Measurements from ENCODE around the gene SH3BP4.

SH3BP4 gene

DNA sequence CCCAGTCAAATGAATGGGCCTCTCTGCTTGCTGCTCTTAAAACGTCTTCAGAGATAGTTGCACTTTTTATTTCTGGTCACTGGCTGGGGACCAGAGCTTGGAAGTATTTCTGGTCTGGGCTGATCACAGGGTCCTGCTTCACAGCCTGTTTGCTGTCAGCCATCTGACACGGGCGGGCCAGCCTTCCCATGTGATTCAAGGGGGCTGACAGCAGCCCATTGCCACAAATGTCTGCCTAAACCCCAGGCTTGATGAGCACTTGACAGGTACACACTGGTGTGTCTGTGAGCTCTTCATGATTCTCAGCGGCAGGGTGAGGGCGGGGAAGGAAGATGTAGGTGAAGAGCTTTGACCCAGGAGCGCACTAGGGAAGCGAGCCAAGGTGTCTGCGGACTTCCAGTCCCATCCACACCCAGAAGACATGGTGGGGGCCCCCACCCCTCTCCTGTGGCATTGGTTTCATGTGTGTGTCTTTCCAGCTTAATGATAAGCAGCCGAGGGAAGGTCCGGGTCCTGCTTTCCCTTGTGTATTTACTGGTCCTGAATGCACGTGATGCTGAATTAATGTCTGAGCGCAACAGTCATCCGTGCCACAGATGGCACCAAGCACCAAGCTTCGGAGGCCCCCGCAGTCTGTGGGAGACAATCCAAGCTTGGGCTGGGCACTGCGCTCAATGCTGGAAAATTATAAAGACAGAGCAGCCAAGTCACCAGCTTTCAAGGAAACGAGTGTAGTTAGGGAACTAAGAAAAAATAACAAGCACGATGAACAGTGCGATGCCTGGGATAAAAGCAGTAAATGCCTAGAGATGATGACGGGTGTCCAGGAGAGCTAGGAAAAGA, 73.3 kb downstream of the SH3BP4 start:
- no peak for DNase-seq

DNA sequence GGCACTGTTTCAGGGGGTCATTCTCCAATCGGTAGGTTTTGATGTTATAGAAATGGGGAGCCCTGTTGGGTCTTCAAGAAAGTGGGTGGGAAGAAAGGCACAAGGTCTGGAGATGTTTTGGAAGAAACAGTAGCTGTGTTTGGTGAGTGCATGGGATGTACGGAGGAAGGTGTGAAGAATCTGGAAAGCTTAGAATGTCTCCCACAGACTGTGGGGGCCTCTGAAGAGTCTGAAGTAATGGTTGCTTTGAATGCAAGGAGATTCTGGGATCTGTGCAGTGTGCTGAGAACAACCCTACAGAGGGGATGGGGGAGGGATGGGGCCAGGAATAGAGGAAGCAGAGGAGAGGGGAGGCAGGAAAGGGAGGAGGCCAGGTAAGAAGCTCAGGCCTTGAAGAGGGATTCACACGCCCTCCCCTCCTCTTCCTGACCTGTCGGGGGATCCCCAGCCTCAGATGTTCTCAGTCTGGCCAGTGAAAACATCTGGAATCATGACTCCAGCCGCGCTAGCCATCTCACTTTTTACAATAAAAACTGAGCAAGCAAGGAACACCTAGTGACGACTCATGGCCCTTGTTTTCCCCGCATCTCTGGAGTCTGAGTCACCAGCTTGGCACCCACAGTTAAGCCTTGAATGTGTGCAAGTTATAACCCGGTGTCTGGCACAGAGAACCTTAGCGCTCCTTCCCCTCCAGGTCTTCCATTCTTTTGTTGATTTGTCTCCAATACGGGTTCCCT, 74.2 kb downstream of the SH3BP4 start:
- DNase-seq: no peak

DNA sequence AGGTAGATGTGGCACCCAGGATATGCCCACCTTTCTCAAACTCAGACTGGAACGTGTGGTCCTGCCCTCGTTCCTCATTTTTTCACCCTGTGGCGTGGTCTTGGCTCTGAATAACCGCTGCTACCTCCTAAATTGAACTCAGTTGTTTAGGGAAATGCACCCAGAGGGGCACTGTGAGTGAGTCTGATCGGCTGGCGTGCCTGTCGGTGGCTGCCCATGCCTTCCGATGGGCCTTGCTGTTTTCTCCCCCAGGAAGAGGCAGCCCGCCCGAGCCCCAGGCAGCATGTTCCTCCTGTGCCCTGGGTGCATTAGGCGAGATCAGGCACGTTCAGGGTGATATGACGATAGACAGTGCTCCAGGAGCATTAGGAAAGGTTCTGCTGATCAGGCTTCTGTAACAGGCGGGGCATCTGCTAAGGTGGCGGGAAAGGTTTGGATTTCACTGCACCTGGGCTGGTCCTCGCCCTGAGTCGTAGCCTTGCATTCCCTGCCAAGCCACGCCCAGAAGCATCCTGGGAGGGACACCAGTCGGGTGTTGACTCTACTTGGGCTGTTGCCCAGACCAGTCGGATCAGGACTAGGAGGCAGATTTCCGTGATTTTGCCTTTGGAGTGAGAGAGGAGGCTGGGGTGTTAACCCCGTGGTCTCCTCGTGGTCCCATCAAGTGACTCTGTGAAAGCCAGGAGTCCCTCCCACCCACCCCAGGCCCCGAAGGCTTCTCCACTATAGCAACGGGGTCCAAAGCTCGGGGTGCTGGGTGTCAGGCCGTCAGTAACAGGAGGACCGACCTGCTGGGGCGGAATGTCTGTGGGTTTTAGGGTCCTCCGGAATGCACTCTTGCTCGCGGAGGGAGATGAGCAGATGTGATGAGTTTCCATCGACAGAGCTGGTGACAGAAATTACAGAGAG, 75.1 kb downstream of the SH3BP4 start:
- DNase-seq: no peak

DNA sequence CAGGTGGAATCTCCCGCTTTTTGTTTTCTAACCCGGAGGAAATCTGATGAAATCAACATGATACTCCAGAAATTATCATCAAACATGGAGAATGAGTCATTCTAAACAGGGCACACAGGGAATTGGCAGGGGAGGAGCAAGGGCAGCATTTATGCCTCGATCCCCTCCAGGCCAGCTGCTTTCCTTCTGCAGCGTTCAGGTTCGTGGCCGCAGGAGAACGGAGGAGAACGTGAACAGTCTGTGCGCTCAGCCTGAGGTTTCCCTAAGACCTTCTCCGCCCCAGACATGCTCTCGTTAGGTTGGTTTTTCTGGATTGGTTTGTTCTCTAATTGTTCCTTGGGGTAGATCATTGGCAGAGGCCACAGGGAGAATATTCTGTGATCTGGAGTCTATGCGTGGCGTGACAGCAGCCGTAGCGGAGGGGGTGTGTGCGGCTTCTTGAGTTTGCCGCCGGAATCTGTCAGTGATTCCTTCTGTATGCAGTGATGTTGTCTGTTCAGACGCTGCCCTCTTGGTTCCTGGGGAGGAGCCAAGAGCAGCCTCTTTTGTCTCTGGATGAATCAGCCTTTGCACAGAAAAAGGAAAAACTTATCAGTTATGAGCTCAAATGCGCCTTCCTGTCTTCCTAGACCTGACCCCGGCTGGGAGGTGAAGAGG, 75.9 kb downstream of the SH3BP4 start:
- no peak for DNase-seq

DNA sequence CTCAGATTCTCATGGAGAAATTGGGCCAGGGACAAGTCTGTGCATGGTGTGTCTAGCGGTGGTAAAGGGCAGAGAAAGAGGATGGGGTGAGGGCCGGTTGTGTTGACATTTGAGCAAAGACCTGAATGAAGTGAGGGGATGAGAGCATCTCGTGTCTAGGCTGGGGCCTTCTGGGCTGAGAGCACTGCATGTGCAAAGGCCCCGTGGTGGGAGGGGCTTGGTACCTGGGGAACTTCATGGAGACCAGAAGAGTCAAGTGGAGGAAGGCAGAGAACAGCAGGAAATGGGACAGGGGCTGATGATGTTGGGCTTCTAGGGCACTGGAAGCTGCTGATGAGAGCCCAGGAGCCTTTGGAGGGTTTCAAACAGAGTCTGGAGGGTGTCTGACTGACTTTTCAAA, 76.8 kb downstream of the SH3BP4 start:
- DNase-seq: no peak

DNA sequence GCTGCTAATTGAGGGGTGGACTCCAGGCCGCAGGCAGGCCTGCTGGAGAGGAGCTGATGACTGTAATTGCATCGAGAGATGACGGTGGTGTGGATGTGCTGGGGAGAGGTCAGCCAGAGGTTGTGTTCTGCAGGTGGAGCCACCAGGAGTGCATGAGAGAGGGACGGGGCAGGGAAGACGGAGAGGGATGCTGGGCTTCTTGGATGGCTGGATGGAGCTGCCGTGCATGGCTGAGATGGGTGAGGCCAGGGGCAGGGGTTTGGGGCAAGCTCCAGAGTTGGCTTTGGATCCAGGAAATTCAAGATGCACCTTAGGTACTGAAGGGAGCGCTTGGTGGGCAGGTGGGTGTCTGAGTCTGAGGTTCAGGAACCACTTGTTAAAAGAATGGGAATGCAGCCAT, 77.2 kb downstream of the SH3BP4 start:
- no peak for DNase-seq

DNA sequence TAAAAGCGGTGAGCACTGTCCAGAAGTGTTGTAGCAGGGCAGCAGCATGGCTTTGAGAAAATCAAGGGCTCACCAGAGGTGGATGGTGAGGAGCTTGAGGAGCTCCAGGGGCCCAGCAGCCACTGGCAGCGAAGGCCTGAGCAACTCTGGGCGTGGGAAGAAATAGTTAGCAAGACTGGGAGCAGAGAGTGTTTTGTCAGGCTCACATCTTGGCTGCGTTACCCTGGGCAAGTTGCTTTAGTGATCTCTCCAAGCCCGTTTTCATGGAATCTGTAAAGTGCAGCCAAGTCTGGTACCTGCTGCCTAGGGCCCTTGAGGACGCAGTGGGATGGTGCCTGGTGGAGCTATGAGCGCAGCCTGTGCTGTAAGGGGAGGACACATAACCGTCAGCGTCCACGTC, 78.3 kb downstream of the SH3BP4 start:
- DNase-seq: no peak

DNA sequence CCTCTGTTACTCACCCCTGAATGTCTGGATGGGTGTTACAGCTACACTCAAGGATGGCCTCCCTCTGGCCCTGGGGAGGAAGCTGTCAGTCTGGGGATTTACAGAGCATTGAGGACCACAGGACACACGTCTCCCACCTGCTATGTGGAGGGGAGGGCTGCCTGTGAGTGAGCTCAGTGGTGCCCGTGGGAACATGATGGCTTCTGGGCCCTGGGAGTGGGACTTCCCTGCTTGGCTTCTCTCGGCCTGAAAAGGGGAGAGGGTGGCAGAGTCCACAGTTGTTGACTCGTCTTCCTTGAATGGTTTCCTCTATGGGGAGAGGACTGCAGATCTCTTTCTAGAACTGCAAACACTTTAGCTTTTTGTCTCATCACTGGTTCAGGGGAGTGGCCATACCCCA, 79.1 kb downstream of the SH3BP4 start:
- DNase-seq: no peak

DNA sequence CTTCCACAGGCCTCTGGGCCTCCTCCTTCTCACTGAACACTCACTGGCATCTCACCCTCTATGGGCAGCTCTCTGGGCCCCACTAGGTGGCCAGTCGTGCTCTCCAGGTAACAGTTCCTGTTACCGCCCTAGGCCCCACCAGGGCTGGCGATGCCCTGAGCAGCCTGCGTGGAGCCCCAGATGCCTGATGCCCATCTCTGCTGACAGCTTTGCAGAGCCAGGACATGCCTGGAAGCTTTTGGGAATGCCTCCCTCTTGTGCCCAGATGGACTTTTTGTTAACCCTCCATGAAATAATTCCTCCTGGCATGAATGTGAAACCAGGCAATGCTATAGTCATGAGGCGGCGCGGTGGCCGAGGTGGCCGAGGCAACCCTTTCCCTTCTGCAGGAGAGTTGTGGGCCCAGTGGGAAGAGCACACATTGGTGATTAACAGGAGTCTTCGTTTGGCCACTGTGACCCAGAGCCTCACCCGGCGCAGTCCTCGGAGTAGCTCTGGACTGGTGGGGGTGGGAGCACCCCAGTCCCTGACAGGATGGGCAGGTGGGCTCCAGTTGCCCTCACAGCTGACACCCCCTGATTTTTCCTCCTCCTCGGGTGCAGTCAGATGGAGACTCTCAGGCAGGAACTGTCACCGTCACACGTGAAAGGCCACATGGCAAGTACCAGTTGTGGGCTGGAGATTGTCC, 80.0 kb downstream of the SH3BP4 start:
- no peak for DNase-seq

DNA sequence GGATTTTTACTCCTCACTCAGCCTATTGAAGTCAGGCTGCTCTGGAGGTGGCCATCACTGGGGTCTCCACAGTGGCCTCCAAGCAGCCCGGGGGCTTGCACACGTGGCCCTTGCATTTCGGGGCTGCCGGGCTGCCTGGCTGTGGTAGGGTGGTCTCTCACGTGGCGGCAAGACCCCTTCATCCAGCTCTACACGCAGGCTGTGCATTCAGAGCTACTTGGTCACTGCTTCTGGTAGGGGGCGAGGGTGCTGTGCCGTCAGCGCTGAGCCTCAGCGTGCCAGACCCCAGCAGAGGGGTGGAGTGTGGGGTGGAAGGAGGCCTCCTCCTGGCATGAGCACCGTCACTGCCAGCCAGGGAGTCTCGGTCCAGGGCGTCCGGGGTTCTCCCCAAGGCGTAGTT, 80.6 kb downstream of the SH3BP4 start:
- no peak for DNase-seq

DNA sequence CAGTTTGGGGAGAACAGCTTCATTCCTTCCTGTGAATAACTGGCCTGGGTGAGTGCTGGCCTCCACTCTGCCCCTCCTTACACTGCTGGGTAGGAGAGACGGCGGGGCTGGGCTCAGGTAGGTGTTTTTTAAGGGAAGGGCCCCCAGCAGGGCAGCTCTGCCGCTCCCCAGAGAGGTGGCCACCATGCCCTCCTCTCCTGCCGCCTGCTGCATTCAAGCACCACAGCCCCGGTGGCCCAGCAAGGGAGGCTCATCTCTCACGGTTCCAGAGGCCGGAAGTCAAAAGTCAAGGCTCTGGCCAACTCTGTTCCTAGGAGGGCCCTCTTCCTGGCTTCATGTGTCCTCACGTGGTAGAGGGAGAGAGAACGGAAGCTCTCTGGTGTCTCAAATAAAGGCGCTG, 81.1 kb downstream of the SH3BP4 start:
- DNase-seq: no peak

DNA sequence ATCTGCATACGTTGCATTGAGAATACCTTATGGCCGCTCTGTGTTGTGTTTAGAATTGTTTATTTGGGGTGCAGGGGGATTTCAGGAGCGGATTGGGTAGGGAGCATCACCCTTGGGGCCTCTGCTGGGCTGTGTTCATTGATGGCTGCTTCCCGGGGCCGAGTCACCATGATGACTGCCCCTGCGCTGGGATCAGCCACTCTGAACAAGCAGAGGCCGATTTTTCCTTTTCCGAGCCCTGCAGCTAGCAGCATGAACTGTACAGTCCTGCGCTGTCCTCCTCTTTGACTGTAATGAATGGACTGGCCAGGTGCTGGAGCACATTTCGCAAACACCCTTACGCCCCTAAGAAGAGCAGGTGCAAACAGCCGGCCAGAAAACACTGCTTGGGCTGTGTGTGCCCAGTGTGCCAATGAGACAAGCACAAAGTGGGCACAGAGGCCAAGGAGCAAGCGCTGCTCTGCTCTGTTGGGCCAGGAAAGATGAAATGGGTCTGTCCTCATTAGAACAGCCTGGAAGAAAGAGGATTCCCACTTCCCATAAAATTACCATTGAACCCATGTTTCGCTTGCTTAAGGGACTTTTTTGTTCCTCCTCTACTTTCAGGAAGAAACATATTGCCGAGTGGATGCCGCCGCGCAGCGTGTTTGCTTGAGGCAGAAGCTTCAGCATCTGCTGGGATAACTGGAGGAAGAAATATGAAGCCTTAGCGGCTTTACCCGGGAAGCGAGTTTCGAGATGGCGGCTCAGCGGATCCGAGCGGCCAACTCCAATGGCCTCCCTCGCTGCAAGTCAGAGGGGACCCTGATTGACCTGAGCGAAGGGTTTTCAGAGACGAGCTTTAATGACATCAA, 82.7 kb downstream of the SH3BP4 start:
- no peak for DNase-seq

DNA sequence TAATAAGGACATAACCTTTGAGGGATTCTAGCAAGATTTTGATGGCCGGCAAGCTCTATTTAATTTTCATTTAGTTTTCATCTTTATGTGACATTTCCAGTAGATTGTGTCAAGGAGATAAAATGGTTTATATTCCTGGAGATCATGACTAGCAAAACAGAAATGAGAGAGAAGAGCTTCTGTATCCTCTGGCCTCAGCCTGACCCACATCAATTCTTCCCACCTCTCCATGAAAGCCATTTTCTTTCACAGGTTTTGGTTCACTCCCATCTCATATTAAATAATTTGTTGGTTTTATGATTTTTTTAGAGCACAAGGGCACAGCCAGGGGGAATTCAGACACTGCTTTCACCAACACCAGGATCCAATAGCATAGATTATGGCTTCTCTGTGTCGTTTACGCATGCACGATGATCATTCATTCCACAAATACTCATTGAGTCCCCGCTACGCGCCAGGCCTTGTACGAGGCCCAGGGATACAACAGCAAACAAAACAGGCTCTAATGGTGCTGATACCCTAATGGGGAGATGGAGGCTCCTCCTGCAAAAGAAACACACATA, 85.9 kb downstream of the SH3BP4 start:
- DNase-seq: no peak

DNA sequence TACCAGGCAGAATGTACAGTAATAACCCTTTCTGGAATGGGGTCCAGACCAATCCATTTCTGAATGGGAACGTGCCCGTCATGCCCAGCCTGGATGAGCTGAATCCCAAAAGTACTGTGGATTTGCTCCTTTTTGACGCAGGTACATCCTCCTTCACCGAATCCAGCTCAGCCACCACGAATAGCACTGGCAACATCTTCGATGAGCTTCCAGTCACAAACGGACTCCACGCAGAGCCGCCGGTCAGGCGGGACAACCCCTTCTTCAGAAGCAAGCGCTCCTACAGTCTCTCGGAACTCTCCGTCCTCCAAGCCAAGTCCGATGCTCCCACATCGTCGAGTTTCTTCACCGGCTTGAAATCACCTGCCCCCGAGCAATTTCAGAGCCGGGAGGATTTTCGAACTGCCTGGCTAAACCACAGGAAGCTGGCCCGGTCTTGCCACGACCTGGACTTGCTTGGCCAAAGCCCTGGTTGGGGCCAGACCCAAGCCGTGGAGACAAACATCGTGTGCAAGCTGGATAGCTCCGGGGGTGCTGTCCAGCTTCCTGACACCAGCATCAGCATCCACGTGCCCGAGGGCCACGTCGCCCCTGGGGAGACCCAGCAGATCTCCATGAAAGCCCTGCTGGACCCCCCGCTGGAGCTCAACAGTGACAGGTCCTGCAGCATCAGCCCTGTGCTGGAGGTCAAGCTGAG, 89.6 kb downstream of the SH3BP4 start:
- DNase-seq: no peak

DNA sequence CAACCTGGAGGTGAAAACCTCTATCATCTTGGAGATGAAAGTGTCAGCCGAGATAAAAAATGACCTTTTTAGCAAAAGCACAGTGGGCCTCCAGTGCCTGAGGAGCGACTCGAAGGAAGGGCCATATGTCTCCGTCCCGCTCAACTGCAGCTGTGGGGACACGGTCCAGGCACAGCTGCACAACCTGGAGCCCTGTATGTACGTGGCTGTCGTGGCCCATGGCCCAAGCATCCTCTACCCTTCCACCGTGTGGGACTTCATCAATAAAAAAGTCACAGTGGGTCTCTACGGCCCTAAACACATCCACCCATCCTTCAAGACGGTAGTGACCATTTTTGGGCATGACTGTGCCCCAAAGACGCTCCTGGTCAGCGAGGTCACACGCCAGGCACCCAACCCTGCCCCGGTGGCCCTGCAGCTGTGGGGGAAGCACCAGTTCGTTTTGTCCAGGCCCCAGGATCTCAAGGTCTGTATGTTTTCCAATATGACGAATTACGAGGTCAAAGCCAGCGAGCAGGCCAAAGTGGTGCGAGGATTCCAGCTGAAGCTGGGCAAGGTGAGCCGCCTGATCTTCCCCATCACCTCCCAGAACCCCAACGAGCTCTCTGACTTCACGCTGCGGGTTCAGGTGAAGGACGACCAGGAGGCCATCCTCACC, 90.2 kb downstream of the SH3BP4 start:
- DNase-seq: no peak

DNA sequence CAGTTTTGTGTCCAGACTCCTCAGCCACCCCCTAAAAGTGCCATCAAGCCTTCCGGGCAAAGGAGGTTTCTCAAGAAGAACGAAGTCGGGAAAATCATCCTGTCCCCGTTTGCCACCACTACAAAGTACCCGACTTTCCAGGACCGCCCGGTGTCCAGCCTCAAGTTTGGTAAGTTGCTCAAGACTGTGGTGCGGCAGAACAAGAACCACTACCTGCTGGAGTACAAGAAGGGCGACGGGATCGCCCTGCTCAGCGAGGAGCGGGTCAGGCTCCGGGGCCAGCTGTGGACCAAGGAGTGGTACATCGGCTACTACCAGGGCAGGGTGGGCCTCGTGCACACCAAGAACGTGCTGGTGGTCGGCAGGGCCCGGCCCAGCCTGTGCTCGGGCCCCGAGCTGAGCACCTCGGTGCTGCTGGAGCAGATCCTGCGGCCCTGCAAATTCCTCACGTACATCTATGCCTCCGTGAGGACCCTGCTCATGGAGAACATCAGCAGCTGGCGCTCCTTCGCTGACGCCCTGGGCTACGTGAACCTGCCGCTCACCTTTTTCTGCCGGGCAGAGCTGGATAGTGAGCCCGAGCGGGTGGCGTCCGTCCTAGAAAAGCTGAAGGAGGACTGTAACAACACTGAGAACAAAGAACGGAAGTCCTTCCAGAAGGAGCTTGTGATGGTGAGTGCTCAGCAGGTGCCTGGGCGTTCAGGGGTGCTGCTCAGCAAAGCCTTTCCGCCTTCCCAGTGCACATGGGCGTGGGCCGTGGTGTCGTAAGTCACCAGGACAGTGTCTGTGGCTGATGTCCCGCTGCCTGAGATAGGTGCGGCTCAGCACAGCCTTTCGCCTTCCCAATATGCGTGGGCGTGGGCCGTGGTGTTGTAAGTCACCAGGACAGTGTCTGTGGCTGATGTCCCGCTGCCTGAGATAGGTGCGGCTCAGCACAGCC, 91.0 kb downstream of the SH3BP4 start:
- DNase-seq: no peak

DNA sequence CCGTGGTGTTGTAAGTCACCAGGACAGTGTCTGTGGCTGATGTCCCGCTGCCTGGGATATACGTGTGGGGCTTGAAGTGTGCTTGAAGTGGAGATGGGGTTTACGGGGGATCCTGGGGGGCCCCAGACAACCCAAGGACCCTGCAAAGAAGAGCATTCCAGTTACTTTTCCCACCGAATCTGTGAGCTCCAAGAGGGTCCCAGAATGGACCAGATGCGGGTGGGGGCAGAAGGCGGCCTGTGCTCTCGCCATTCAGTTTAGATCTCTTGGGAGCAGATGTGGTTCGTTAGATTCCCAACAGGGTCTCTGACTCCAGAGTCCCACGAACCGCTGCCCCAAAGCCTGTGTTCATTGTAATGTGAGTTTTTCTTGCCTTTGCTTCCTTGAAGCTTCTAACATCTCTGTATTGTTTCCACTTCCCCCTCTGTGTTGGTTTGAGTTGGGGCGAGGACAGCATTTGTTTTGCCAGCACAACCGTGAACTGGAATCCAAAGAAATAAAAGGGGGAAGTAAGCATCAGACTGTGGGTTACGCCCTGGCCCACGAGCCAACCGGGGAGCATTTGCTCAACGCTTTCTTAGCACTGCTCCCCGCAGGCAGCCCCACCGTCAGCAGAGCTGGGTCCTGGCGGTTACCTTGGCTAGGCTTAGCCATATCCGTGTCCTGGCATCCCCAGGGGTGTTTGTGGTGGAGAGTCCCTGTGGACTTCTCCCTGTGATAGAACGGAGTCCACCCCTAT, 92.1 kb downstream of the SH3BP4 start:
- DNase-seq: no peak
